Measurements from ENCODE around the gene FMNL3. TPM values are rescaled to one million over a fixed set of nuclear protein-coding genes. Genes with fewer than 3 reads are reported as not detected.

FMNL3 gene
- total RNA-seq, 1 donor from 2014 or later: 11.9 TPM

DNA sequence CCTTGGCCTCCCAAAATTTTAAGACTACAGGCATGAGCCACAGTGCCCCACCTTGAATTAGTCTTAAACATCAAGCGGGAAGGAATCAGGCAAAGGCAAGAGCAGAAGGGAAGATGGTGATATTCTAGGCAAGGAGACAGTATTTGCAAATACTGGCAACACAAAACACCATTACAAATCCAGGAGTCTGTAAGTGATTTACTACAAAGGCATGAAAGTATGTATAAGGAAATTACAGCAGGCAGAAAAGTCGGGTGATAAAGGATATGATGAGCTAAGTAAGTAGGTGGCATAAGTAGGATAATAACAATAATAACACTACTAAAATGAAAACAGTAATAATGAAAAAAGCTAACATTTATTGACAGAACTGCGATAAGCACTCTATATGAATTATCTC, 28.5 kb downstream of the FMNL3 start:
- H3K4me1 Mint-ChIP-seq (ENCODE audit: low read depth): peaks cover 21% of the 10 kb centered on the region
- no peaks in the 10 kb centered on the region for H3K9me3 Mint-ChIP-seq (ENCODE audit: low read depth)
- DNase-seq (ENCODE audit: low spot score, unreplicated experiment): no peak
- no peaks in the 10 kb centered on the region for H3K36me3 Mint-ChIP-seq (ENCODE audit: insufficient read depth)
- H3K27ac Mint-ChIP-seq: no peak overlapping the region
- H3K4me3 Mint-ChIP-seq (ENCODE audit: low read depth): no peak overlapping the region
- no peaks in the 10 kb centered on the region for H3K27me3 Mint-ChIP-seq
- TF ChIP-seq, protein P1, sequence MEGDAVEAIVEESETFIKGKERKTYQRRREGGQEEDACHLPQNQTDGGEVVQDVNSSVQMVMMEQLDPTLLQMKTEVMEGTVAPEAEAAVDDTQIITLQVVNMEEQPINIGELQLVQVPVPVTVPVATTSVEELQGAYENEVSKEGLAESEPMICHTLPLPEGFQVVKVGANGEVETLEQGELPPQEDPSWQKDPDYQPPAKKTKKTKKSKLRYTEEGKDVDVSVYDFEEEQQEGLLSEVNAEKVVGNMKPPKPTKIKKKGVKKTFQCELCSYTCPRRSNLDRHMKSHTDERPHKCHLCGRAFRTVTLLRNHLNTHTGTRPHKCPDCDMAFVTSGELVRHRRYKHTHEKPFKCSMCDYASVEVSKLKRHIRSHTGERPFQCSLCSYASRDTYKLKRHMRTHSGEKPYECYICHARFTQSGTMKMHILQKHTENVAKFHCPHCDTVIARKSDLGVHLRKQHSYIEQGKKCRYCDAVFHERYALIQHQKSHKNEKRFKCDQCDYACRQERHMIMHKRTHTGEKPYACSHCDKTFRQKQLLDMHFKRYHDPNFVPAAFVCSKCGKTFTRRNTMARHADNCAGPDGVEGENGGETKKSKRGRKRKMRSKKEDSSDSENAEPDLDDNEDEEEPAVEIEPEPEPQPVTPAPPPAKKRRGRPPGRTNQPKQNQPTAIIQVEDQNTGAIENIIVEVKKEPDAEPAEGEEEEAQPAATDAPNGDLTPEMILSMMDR (IDR thresholded peaks at IDR 0.05; ENCODE audit: unreplicated experiment): no peak

DNA sequence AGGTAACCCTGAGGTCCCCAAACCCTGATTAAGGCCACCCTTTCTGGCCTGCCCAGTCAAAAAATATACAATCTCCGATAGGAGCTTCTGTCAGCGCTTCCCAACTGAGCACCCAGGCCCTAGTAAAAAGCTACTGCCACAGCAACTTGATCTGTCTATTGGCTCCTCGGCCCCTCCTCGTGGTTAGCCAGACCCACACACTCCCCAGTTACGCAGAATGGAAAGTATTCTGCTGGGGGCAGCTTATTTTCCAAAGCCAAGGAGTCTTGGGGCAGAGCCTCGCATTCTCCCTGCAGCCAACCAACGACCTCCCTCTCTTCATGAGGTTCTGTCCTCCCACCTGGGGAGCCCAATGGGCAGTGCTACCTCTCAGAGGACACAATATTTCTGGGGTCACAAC, 32.1 kb downstream of the FMNL3 start:
- Mint-ChIP-seq H3K9me3 (ENCODE audit: low read depth) (no peaks in the 10 kb centered on the region), H3K4me1 (ENCODE audit: low read depth) (peaks cover 34% of the 10 kb centered on the region), H3K4me3 (ENCODE audit: low read depth) (no peak overlapping the region), H3K36me3 (ENCODE audit: insufficient read depth) (no peaks in the 10 kb centered on the region), H3K27ac (no peak overlapping the region), H3K27me3 (no peaks in the 10 kb centered on the region)
- no peak for DNase-seq (ENCODE audit: low spot score, unreplicated experiment)
- TF ChIP-seq, protein P1 (IDR thresholded peaks at IDR 0.05; ENCODE audit: unreplicated experiment): no peak

DNA sequence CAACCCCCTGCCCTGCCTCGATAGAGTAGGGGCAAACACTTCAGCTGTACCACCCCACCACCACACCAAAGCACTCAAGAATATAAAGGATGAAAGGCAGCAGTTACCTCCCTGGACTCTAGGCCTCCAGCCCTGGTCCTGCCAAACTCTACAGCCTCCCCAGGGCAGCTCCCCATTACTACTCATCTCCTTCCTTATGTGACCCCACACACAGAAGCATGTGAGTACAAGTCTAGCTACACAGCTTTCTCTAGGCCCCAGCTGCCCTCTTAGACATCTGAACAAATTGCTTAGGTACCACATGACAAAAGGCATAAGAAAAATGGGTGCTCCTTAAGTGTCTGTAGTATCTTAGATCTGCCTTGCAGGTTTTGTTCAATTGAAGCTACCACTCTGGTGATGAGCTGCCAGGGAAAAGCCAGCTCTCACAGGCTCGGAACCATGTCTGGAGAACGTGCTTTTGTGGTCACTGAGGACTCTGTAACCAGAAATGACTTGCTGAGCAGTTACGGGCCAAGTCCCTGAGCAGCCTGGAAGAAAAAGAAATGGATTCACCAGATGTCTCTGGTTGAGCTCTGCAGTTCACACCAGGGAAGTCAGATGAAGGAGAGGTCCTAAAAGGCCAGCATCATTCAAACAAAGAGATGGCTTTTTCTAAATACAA, 32.8 kb downstream of the FMNL3 start:
- no peaks in the 10 kb centered on the region for H3K27me3 Mint-ChIP-seq
- TF ChIP-seq, protein P1 (IDR thresholded peaks at IDR 0.05; ENCODE audit: unreplicated experiment): no peak
- no peaks in the 10 kb centered on the region for H3K36me3 Mint-ChIP-seq (ENCODE audit: insufficient read depth)
- no peaks in the 10 kb centered on the region for H3K9me3 Mint-ChIP-seq (ENCODE audit: low read depth)
- H3K4me3 Mint-ChIP-seq (ENCODE audit: low read depth): no peak overlapping the region
- peaks cover 34% of the 10 kb centered on the region for H3K4me1 Mint-ChIP-seq (ENCODE audit: low read depth)
- peak overlapping the region; percentile 96 for H3K27ac Mint-ChIP-seq
- no peak for DNase-seq (ENCODE audit: low spot score, unreplicated experiment)

DNA sequence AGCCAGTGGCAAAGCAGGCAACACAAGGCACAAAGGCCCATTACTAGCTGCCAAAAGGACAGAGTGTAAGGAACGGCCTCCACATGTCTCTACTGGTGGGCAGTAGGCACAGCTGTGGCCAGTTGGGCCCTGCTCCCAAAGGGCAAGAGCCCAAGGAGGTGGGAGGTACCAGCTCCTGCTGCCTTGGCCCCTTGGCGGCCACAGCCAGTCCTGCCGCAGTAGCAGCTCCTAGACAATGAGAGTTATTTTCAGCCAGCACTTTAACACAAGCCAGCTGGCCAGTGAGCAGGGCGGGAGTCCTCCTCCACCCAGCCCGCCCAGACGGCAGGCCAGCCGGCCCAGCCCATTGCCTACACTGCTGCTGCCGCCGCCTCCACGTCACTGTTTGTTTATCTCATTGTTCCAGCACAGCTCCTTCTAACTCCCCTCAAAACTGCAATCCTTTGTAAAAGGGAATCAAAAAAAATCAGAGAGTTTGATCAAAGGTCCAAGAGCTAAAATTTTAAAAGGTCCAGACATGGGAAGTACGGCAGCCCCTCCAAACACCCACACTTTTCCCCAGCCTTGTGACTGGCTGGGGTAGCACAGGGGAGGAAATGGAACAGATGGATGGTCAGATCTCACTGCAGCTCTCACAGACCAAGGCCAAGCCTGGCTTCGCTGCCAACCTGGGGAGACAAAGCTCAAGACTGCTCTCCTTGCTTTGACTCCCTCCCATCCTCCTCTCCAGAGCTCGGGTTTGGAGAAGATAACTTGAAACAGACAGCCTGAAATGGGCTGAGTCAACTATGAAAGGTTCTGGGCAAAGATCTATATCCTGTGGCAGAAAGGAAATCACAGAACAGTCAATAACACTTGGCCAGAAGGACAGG, 33.5 kb downstream of the FMNL3 start:
- H3K4me1 Mint-ChIP-seq (ENCODE audit: low read depth): peaks cover 34% of the 10 kb centered on the region
- TF ChIP-seq, protein P1 (IDR thresholded peaks at IDR 0.05; ENCODE audit: unreplicated experiment): peak; percentile 40
- no peaks in the 10 kb centered on the region for H3K9me3 Mint-ChIP-seq (ENCODE audit: low read depth)
- H3K36me3 Mint-ChIP-seq (ENCODE audit: insufficient read depth): no peaks in the 10 kb centered on the region
- H3K27ac Mint-ChIP-seq: peak overlapping the region; percentile 96
- H3K4me3 Mint-ChIP-seq (ENCODE audit: low read depth): no peak overlapping the region
- H3K27me3 Mint-ChIP-seq: no peaks in the 10 kb centered on the region
- DNase-seq (ENCODE audit: low spot score, unreplicated experiment): peak; percentile 59

DNA sequence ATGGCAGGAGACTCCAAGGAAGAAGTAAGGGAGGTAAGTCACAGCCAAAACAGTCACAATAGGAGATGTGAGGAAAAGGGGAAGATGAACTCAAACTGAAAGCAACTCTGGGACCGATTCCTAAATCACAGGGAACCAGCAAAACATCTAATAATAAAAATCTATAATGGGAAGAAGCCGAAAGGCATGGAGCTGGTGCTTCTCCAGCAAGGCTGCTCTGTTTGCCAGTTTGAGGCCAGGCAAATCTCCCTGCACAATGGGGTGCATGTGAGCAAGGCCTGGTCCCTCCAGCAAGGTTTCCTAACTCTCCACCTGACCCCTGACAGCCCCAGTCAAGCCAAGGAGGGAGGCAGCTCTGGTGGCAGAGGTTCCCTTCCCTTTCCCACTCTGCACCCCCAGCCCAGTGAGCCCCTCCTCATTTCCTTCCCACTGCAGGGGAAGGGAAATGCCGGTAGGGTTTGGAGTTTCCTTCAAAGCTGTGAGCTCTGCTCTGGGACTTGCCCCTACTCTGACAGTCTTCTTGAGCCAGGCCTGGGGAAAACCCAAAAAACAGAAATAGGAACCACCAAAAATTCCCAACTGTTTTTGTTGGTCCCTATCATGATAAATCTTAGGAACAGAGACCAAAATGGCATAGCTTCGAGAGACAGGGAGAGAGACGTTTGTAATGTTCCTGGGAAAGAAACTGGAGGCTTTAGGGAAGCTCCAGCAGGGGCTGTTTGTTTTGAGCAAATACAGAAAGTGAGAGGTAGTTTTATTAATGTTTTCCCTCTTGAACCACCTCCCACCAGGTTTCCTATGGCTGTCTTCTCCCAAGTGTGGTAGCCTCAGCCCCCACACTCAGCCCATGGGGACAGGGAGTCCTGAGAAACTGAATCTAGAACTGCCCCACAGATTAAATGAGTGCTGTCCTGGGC, 34.6 kb downstream of the FMNL3 start:
- H3K4me3 Mint-ChIP-seq (ENCODE audit: low read depth): no peak overlapping the region
- peaks cover 34% of the 10 kb centered on the region for H3K4me1 Mint-ChIP-seq (ENCODE audit: low read depth)
- TF ChIP-seq, protein P1 (IDR thresholded peaks at IDR 0.05; ENCODE audit: unreplicated experiment): no peak
- DNase-seq (ENCODE audit: low spot score, unreplicated experiment): no peak
- no peaks in the 10 kb centered on the region for H3K36me3 Mint-ChIP-seq (ENCODE audit: insufficient read depth)
- H3K9me3 Mint-ChIP-seq (ENCODE audit: low read depth): no peaks in the 10 kb centered on the region
- H3K27me3 Mint-ChIP-seq: no peaks in the 10 kb centered on the region
- peak overlapping the region; percentile 96 for H3K27ac Mint-ChIP-seq

All from progenitor cell of endocrine pancreas (in vitro differentiated cells).